Spleen (tissue), 11 donors: ENCODE results near the gene CROCC2. TPM values are rescaled to one million over a fixed set of nuclear protein-coding genes. Genes with fewer than 3 reads are reported as not detected.

Experiments used
- DNase-seq: peaks from one replicate; pipeline ENCODE4 v3.0.0-alpha.2; 2020
- H3K27ac ChIP-seq, 8 donors: fragments of 200-600 bp; sonication (generic) in 7 of 8; 1 replicate in 4 of 8; 2 replicates in 4 of 8; pipeline versions ENCODE4 v1.5.0 to v1.8.0; 2016 to 2021; ENCODE audit warnings: inconsistent platforms in 4 of 8, mild to moderate bottlenecking in 4 of 8, moderate library complexity in 1 of 8
- H3K27me3 ChIP-seq, 7 donors: fragments of 200-600 bp; sonication (generic) in 6 of 7; replicated peaks in 1 of 7; 1 replicate in 4 of 7; 2 replicates in 3 of 7; pipeline versions ENCODE4 v1.5.0 to v1.8.0; 2016 to 2021; ENCODE audit warnings: inconsistent platforms in 3 of 7, mild to moderate bottlenecking in 1 of 7
- H3K36me3 ChIP-seq, 6 donors: fragments of 200-600 bp; sonication (generic) in 5 of 6; 1 replicate in 4 of 6; 2 replicates in 2 of 6; pipeline versions ENCODE4 v1.5.0 to v1.8.0; 2016 to 2021; ENCODE audit warnings: inconsistent platforms in 2 of 6
- H3K4me1 ChIP-seq, 6 donors: fragments of 200-600 bp; sonication (generic) in 5 of 6; 1 replicate in 3 of 6; 2 replicates in 3 of 6; pipeline versions ENCODE4 v1.5.0 to v1.8.0; 2016 to 2021; ENCODE audit warnings: inconsistent platforms in 3 of 6
- H3K4me3 ChIP-seq, 8 donors: fragments of 200-600 bp; sonication (generic) in 7 of 8; 1 replicate in 4 of 8; 2 replicates in 4 of 8; pipeline versions ENCODE4 v1.5.0 to v1.8.0; 2016 to 2021; ENCODE audit warnings: inconsistent platforms in 4 of 8, mild to moderate bottlenecking in 4 of 8, moderate library complexity in 2 of 8
- H3K9me3 ChIP-seq, 8 donors: fragments of 200-600 bp; sonication (generic) in 7 of 8; 1 replicate in 4 of 8; 2 replicates in 4 of 8; pipeline versions ENCODE4 v1.5.0 to v1.8.0; 2016 to 2021; ENCODE audit warnings: inconsistent platforms in 4 of 8
- POLR2A ChIP-seq, 3 donors: fragments of 450-650 bp; IDR thresholded peaks; one replicate each; pipeline ENCODE4 v1.5.1; 2017; ENCODE audit warnings: antibody characterized with exemption in 3 of 3, mild to moderate bottlenecking in 1 of 3
- POLR2AphosphoS5 ChIP-seq, 3 donors: sonication (generic); formaldehyde crosslinking; IDR thresholded peaks; one replicate each; pipeline ENCODE4 v1.5.1; 2017; ENCODE audit warnings: antibody characterized with exemption in 3 of 3
- WGBS, 5 donors: extraction: QIAGEN DNeasy Blood & Tissue Kit in 3 of 5; methylation state at CpG; one replicate each; pipeline versions ENCODE4 v1.1.5 to v1.1.7; 2013 to 2018; 5-methylcytosine and 5-hydroxymethylcytosine counted together
- intact Hi-C: fragments of 100-400 bp; cut with DNase I; formaldehyde crosslinking; loops from one replicate; pipeline ENCODE4 v1.15.0; 2023; ENCODE audit warnings: low total_unique reads
- polyA plus RNA-seq, 3 donors: library from polyadenylated mRNA; stranded (reverse); fragments of 200-250 nt; gene quantifications; one replicate each; pipeline ENCODE4 v1.2.1, GENCODE V29; 2013
- total RNA-seq, 7 donors: library from RNA; depleted of rRNA in 3 of 7; stranded (reverse); fragments of >200 nt in 3 of 7; fragmentation: NEBNext Ultra II Directional in 4 of 7; extraction: Animal tissue kit (Norgen Biotek cat#: 25700) in 4 of 7; gene quantifications; one replicate each; pipeline versions ENCODE4 v1.1.0 to v1.2.1, GENCODE V29; 2016 to 2021
- TF ChIP-seq, protein P1 (sequence below), 11 experiments: fragments of 200-600 bp in 7 of 11; fragments of 450-650 bp in 4 of 11; sonication (generic) in 4 of 11; IDR thresholded peaks in 8 of 11; conservative IDR thresholded peaks in 3 of 11; 1 replicate in 7 of 11; 2 replicates in 4 of 11; pipeline versions ENCODE4 v1.4.0 to v1.8.0; 2016 to 2021; ENCODE audit warnings: antibody characterized with exemption in 11 of 11, inconsistent platforms in 4 of 11, mild to moderate bottlenecking in 1 of 11
- donor health status: healthy with polysubstance abuse.
- donor health status: DM: no; HTN: no; CAD: no; lungs with moderate emphysema.
- donor health status: DM: no; HTN: no; CAD: no.
- donor health status: Bipolar disorder and iron deficiency.
- donor health status: healthy.
- donor health status: DM: no; HTN: no; CAD: no.
- donor health status: DM: yes; HTN: yes; CAD: no.

The CROCC2 gene
- total and polyA plus RNA-seq, 10 donors: 0.04 to 3.6 (median 0.75) TPM

DNA sequence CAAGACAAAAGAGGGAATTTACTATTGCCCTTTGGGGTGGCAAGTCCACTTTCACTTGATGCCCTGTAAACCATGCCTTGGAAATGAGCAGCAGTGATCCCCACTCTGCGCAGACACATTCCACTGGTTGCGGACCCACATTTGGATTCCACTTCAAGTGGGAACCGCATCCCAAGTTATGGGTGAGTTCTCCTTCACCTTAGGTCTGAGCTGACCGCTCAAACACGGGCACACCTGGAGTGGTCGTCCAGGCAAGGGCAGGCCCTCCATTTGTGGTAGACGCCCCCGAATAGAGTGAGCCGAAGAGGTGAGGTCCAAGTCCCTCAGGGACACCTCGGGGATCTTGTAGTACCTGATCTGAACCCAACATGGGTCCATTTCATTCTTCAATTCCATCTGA, 47.3 kb upstream of the CROCC2 start:
- Histone ChIP-seq H3K4me1 (no peaks in the 10 kb centered on the region), H3K4me3 (no peak overlapping the region), H3K9me3 (peaks cover 0 to 17% (median 15%) of the 10 kb centered on the region in 8 donors), H3K27ac (no peak overlapping the region), H3K27me3 (peaks cover 0 to 4% (median 0%) of the 10 kb centered on the region in 7 donors), H3K36me3 (no peaks in the 10 kb centered on the region)
- TF ChIP-seq POLR2A (IDR thresholded peaks at IDR 0.05): no peak
- TF ChIP-seq, protein P1, sequence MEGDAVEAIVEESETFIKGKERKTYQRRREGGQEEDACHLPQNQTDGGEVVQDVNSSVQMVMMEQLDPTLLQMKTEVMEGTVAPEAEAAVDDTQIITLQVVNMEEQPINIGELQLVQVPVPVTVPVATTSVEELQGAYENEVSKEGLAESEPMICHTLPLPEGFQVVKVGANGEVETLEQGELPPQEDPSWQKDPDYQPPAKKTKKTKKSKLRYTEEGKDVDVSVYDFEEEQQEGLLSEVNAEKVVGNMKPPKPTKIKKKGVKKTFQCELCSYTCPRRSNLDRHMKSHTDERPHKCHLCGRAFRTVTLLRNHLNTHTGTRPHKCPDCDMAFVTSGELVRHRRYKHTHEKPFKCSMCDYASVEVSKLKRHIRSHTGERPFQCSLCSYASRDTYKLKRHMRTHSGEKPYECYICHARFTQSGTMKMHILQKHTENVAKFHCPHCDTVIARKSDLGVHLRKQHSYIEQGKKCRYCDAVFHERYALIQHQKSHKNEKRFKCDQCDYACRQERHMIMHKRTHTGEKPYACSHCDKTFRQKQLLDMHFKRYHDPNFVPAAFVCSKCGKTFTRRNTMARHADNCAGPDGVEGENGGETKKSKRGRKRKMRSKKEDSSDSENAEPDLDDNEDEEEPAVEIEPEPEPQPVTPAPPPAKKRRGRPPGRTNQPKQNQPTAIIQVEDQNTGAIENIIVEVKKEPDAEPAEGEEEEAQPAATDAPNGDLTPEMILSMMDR (IDR thresholded peaks at IDR 0.05 in 8 of 11, conservative IDR thresholded peaks at IDR 0.05 in 3 of 11): no peak
- TF ChIP-seq POLR2AphosphoS5 (IDR thresholded peaks at IDR 0.05): no peak
- intact Hi-C loops: loop anchor here (10.0 kb wide), 1 partner anchor 206 kb away; no protein-coding TSS in a partner anchor
- DNase-seq: no peak
- WGBS, 5 donors: 80 to 94% (median 91%) methylated on average over 7 to 10 of the region's 10 CpGs

DNA sequence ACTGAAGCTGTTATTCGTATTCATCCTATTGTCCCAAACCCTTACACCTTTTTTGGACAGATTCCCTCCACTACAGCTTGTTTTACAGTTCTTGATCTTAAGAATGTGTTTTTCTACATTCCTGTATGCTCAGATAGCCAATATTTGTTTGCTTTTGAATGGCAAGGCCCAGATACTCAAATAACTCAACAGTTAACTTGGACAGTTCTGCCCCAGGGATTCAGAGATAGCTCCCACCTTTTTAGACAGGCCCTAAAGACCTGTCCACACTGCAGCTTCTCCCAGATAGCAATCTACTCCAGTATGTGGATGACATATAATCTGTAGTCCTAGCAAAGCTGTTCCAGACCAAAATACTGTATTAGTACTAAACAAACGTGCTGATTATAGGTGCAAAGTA, 44.6 kb upstream of the CROCC2 start:
- peaks cover 0 to 4% (median 0%) of the 10 kb centered on the region in 7 donors for H3K27me3 ChIP-seq
- WGBS, 5 donors: 84 to 89% (median 86%) methylated on average over 2 of the region's 2 CpGs
- H3K4me1 ChIP-seq: no peaks in the 10 kb centered on the region
- TF ChIP-seq POLR2A (IDR thresholded peaks at IDR 0.05): no peak
- TF ChIP-seq, protein P1 (IDR thresholded peaks at IDR 0.05 in 8 of 11, conservative IDR thresholded peaks at IDR 0.05 in 3 of 11): no peak
- TF ChIP-seq POLR2AphosphoS5 (IDR thresholded peaks at IDR 0.05): no peak
- no peak for DNase-seq
- H3K4me3 ChIP-seq: no peak overlapping the region
- no peak overlapping the region for H3K27ac ChIP-seq
- no peaks in the 10 kb centered on the region for H3K36me3 ChIP-seq
- intact Hi-C loops: no loop called here
- no peaks in the 10 kb centered on the region for H3K9me3 ChIP-seq

DNA sequence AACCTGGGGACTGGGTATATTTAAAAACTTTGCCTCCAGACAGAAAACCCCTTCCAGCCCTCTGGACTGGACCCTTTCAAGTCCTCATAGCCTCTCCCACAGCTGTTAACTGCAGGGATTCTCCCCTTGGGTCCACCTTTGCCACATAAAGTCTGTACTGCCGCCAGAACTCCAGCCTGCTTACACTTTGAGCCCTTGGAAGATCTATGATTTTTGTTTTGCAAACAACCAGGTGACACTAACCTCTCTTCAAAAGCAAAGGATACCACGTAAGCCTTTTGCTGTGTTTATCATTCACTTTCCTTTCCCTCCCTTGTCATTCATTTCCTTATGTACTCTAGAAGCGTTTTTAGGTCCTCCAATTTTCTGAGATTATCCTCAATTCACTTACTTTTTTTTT, 41.7 kb upstream of the CROCC2 start:
- 82 to 96% (median 88%) methylated on average over 3 of the region's 3 CpGs for WGBS, 5 donors
- no peaks in the 10 kb centered on the region for H3K27me3 ChIP-seq
- no peak for TF ChIP-seq POLR2A (IDR thresholded peaks at IDR 0.05)
- TF ChIP-seq, protein P1 (IDR thresholded peaks at IDR 0.05 in 8 of 11, conservative IDR thresholded peaks at IDR 0.05 in 3 of 11): no peak
- TF ChIP-seq POLR2AphosphoS5 (IDR thresholded peaks at IDR 0.05): no peak
- no peaks in the 10 kb centered on the region for H3K36me3 ChIP-seq
- no peaks in the 10 kb centered on the region for H3K9me3 ChIP-seq
- peaks cover 0 to 10% (median 0%) of the 10 kb centered on the region in 6 donors for H3K4me1 ChIP-seq
- no peak overlapping the region for H3K4me3 ChIP-seq
- DNase-seq: no peak
- intact Hi-C loops: no loop called here
- H3K27ac ChIP-seq: no peak overlapping the region

DNA sequence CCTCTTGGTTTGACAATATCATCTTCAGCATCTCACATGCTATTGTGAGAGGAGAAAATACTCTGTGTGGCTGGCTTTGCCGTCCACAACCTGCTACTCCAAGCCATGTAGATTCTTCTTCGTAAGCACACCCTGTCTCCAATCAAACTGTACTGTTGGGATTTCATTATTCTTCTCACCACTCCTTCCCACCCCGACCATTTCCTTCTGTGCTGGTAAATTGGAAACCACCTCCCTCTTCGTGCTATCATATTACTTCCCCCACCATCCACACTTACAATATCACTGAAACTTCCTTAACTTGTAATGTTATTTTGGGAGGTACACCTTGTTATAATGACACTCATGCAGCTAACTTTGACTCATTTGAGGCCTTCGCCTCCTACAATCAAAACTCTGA, 40.7 kb upstream of the CROCC2 start:
- H3K27ac ChIP-seq: no peak overlapping the region
- 44 to 86% (median 73%) methylated on average over 5 of the region's 5 CpGs for WGBS, 5 donors
- H3K36me3 ChIP-seq: no peaks in the 10 kb centered on the region
- H3K4me3 ChIP-seq: no peak overlapping the region
- no peak for DNase-seq
- peaks cover 0 to 10% (median 0%) of the 10 kb centered on the region in 6 donors for H3K4me1 ChIP-seq
- H3K27me3 ChIP-seq: no peaks in the 10 kb centered on the region
- TF ChIP-seq POLR2AphosphoS5 (IDR thresholded peaks at IDR 0.05) (no peak), POLR2A (IDR thresholded peaks at IDR 0.05) (no peak)
- TF ChIP-seq, protein P1 (IDR thresholded peaks at IDR 0.05 in 8 of 11, conservative IDR thresholded peaks at IDR 0.05 in 3 of 11): no peak
- intact Hi-C loops: no loop called here
- H3K9me3 ChIP-seq: no peaks in the 10 kb centered on the region
